Measurements from ENCODE around the gene ZCCHC4. TPM values are rescaled to one million over a fixed set of nuclear protein-coding genes. Genes with fewer than 3 reads are reported as not detected.
A peak's percentile ranks its signal among the peaks of the same experiment; 100 is the strongest.

ZCCHC4 gene
- total and polyA plus RNA-seq, 2 of the 8 experiments (the other 6 are each of a cell fraction or from before 2014, with no cell fraction given) = 9.8 to 12.5 TPM

DNA sequence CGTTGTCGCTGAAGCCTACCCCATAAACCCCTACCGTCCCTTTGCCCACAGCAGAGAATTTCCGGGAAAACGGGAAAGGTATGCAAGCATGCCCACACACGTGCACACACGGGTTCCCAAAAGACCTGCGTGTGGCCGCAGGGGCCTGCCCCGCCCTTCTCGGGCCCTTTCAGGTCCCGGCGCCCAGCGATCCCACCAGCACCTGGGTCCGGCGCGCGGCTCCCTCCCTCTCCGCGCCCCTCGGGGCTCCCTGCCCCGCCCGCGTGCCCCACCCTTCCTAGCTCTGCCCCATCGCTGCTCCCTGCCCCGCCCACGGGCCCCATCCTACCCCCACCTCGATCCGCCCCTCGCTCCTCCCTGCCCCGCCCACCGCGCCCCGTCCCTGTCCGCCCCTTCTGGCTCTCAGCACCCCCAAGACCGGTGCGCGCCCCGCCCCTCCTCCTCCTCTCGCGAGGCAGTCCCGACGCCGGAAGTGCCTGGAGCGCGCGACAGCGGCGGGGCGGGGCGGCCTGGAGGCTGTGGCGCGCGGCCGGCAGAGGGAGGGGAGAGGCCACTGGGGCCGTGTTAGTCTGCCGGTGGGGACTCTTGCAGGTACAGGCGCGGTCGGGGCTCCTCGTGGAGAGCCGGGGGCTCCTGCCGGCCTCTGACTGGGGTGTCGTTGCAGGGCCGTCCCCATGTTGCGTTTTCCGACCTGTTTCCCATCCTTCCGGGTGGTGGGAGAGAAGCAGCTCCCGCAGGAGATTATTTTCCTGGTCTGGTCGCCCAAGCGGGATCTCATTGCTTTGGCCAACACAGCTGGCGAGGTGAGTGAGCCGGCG, 64.4 kb downstream of the ZCCHC4 start, which contains the start of gene ANAPC4 (continued):
- TF ChIP-seq, protein P1, sequence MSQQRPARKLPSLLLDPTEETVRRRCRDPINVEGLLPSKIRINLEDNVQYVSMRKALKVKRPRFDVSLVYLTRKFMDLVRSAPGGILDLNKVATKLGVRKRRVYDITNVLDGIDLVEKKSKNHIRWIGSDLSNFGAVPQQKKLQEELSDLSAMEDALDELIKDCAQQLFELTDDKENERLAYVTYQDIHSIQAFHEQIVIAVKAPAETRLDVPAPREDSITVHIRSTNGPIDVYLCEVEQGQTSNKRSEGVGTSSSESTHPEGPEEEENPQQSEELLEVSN (IDR thresholded peaks at IDR 0.05) = peak; percentile 71; the same call in 1 of the 2 replicates
- TF ChIP-seq POLR2AphosphoS5 (IDR thresholded peaks at IDR 0.05; ENCODE audit: low read depth, low read length) (peak; percentile 64; the same call in 1 of the 2 replicates), POU5F1 (IDR thresholded peaks at IDR 0.05; ENCODE audit: low read depth, low read length) (no peak), TAF7 (optimal IDR thresholded peaks at IDR 0.05; ENCODE audit: borderline replicate concordance, low read depth, low read length) (peak; percentile 62), SRF (IDR thresholded peaks at IDR 0.05; ENCODE audit: low read depth, low read length) (no peak), HDAC2 (IDR thresholded peaks at IDR 0.05; ENCODE audit: borderline replicate concordance in 1 of 2, low read depth in 2 of 2, low read length in 2 of 2) (0 out of 4 replicates have a peak, but pooled peaks of 1 of the 2 experiments have one; percentile 45), CHD2 (IDR thresholded peaks at IDR 0.05; ENCODE audit: low read length) (peak; percentile 92), CREB1 (IDR thresholded peaks at IDR 0.05) (no peak), TCF12 (IDR thresholded peaks at IDR 0.05; ENCODE audit: low read depth, low read length) (peak; percentile 11; the same call in 1 of the 2 replicates), TBP (IDR thresholded peaks at IDR 0.05; ENCODE audit: low read depth, low read length) (peak; percentile 28; the same call in 1 of the 2 replicates), KDM4A (IDR thresholded peaks at IDR 0.05; ENCODE audit: low read depth, low read length, severe bottlenecking) (peak; percentile 59), ASH2L (IDR thresholded peaks at IDR 0.05; ENCODE audit: low read length) (peak; percentile 66), SIRT6 (IDR thresholded peaks at IDR 0.05; ENCODE audit: low read length) (no peak), CHD1 (IDR thresholded peaks at IDR 0.05; ENCODE audit: low read depth, low read length) (no peak), SIN3A (conservative IDR thresholded peaks at IDR 0.05 in 1 of 2, IDR thresholded peaks at IDR 0.05 in 1 of 2; ENCODE audit: low read depth in 1 of 2, low read length in 2 of 2) (peak in 1 of 2 experiments; percentile 68; a peak in 2 of 4 replicates), SUZ12 (IDR thresholded peaks at IDR 0.05; ENCODE audit: low read length) (no peak)
